IMR-90 (cell line): ENCODE data around the gene OR6C74. TPM values are rescaled to one million over a fixed set of nuclear protein-coding genes. Genes with fewer than 3 reads are reported as not detected.

Experiments used
- ATAC-seq: fragments of 200-7000 bp; cut with Tn5 transposase; 2 replicates; pipeline ENCODE4 v1.9.1; 2020; ENCODE audit warnings: low read depth, mild to moderate bottlenecking, moderate library complexity
- BruUV-seq: library from RNA; stranded (reverse); fragments of 400-500 nt; replicated peaks from 2 replicates; lab custom pipeline; 2021; lab: Mats Ljungman, UMichigan
- CTCF ChIA-PET: fragments of 300-600 bp; formaldehyde crosslinking; extraction: SDS; loops from one replicate; lab custom pipeline; 2021; ENCODE audit warnings: antibody characterized with exemption; lab: Yijun Ruan, JAX
- POLR2A ChIA-PET: fragments of 300-600 bp; sonication (Branson Sonifier 250); formaldehyde crosslinking; loops from one replicate; lab custom pipeline; 2022; ENCODE audit warnings: antibody characterized with exemption; ENCODE audit not compliant: unreplicated experiment; lab: Charles Lee
- DNase-seq: peaks from one replicate; pipeline ENCODE4 v3.0.0; 2013
- H2AFZ ChIP-seq: replicated peaks from 2 replicates; pipeline ENCODE3; 2013; ENCODE audit warnings: low read length, mild to moderate bottlenecking; ENCODE audit not compliant: poor library complexity
- H2AK5ac ChIP-seq: 2 replicates; pipeline ENCODE4 v1.6.1; 2013; ENCODE audit warnings: low read depth, low read length, inconsistent platforms
- H2AK9ac ChIP-seq: replicated peaks from 2 replicates; pipeline ENCODE3; 2013; ENCODE audit warnings: mild to moderate bottlenecking, low read depth, low read length, moderate library complexity; ENCODE audit not compliant: poor library complexity
- H2BK120ac ChIP-seq: 2 replicates; pipeline ENCODE4 v1.6.1; 2013; ENCODE audit warnings: low read depth, low read length, inconsistent platforms
- H2BK15ac ChIP-seq: 3 replicates; pipeline ENCODE4 v1.6.1; 2013; ENCODE audit warnings: low read depth, low read length, inconsistent platforms
- H2BK20ac ChIP-seq: 2 replicates; pipeline ENCODE4 v1.6.1; 2013; ENCODE audit warnings: low read depth, mild to moderate bottlenecking, inconsistent platforms, low read length, moderate library complexity
- H2BK5ac ChIP-seq: 2 replicates; pipeline ENCODE4 v1.6.1; 2013; ENCODE audit warnings: mild to moderate bottlenecking, low read depth, low read length, inconsistent platforms; ENCODE audit not compliant: poor library complexity, severe bottlenecking
- H3K14ac ChIP-seq: replicated peaks from 2 replicates; pipeline ENCODE4 v1.6.1; 2013; ENCODE audit warnings: low read depth, low read length, inconsistent platforms
- H3K18ac ChIP-seq: 2 replicates; pipeline ENCODE4 v1.6.1; 2013; ENCODE audit warnings: low read depth, low read length, control low read depth
- H3K23ac ChIP-seq: 2 replicates; pipeline ENCODE4 v1.6.1; 2013; ENCODE audit warnings: low read depth, low read length, inconsistent platforms
- H3K27ac ChIP-seq: 2 replicates; pipeline ENCODE4 v1.5.1; 2013; ENCODE audit warnings: mild to moderate bottlenecking, control low read depth, low read length; ENCODE audit not compliant: insufficient read depth
- H3K27me3 ChIP-seq: 2 replicates; pipeline ENCODE4 v1.6.1; 2013; ENCODE audit warnings: low read length; ENCODE audit not compliant: control insufficient read depth, insufficient read depth
- H3K36me3 ChIP-seq: 2 replicates; pipeline ENCODE4 v1.6.1; 2013; ENCODE audit warnings: low read length, mixed read lengths; ENCODE audit not compliant: control insufficient read depth, insufficient read depth
- H3K4ac ChIP-seq: 2 replicates; pipeline ENCODE4 v1.6.1; 2013; ENCODE audit warnings: low read depth, low read length, inconsistent platforms
- H3K4me1 ChIP-seq: 2 replicates; pipeline ENCODE4 v1.6.1; 2013; ENCODE audit warnings: low read length, mixed read lengths; ENCODE audit not compliant: control insufficient read depth, insufficient read depth
- H3K4me2 ChIP-seq: 2 replicates; pipeline ENCODE4 v1.6.1; 2013; ENCODE audit warnings: low read depth, mild to moderate bottlenecking, control low read depth, low read length, moderate library complexity
- H3K4me3 ChIP-seq: 2 replicates; pipeline ENCODE4 v1.5.1; 2013; ENCODE audit warnings: low read depth, mild to moderate bottlenecking, control low read depth, low read length, moderate library complexity; ENCODE audit not compliant: insufficient read depth
- H3K56ac ChIP-seq: 2 replicates; pipeline ENCODE4 v1.6.1; 2013; ENCODE audit warnings: low read length, inconsistent platforms; ENCODE audit not compliant: insufficient read depth; ENCODE audit errors: extremely low read depth
- H3K79me1 ChIP-seq, 2 experiments: 2 replicates each; pipeline ENCODE4 v1.6.1; 2013; ENCODE audit warnings: low read length in 2 of 2, inconsistent platforms in 1 of 2, low read depth in 1 of 2
- H3K9ac ChIP-seq: 2 replicates; pipeline ENCODE4 v1.6.1; 2013; ENCODE audit warnings: low read depth, low read length, control low read depth
- H3K9me1 ChIP-seq: 2 replicates; pipeline ENCODE4 v1.6.1; 2013; ENCODE audit warnings: low read length, inconsistent platforms; ENCODE audit not compliant: insufficient read depth
- H3K9me3 ChIP-seq: 2 replicates; pipeline ENCODE4 v1.6.1; 2013; ENCODE audit warnings: low read length; ENCODE audit not compliant: control insufficient read depth, insufficient read depth
- H4K20me1 ChIP-seq: 2 replicates; pipeline ENCODE4 v1.6.1; 2013; ENCODE audit warnings: low read length, inconsistent platforms; ENCODE audit not compliant: insufficient read depth
- H4K5ac ChIP-seq: 2 replicates; pipeline ENCODE4 v1.6.1; 2013; ENCODE audit warnings: mild to moderate bottlenecking, low read depth, low read length, control low read depth
- H4K8ac ChIP-seq, 2 experiments: 2 replicates each; pipeline ENCODE4 v1.6.1; 2013; ENCODE audit warnings: low read depth in 2 of 2, low read length in 2 of 2, control low read depth in 1 of 2, inconsistent platforms in 1 of 2
- H4K91ac ChIP-seq: 2 replicates; pipeline ENCODE4 v1.6.1; 2013; ENCODE audit warnings: low read depth, low read length, inconsistent platforms; ENCODE audit not compliant: insufficient read depth
- FOS ChIP-seq: fragments of 150-350 bp; IDR thresholded peaks from 2 replicates; pipeline ENCODE4 v1.6.1; 2016; ENCODE audit warnings: low read depth, low read length
- MXI1 ChIP-seq: IDR thresholded peaks from 2 replicates; pipeline ENCODE4 v1.6.1; 2012; ENCODE audit warnings: low read depth, mild to moderate bottlenecking, low read length, moderate library complexity, borderline replicate concordance
- RFX5 ChIP-seq: IDR thresholded peaks from 2 replicates; pipeline ENCODE4 v1.8.0; 2012; ENCODE audit warnings: low read depth, mild to moderate bottlenecking, low read length, moderate library complexity
- WGBS, 2 experiments: methylation state at CpG; one replicate each; pipeline versions ENCODE4 v1.1.5 to v1.1.7; 2013; ENCODE audit warnings: missing lambda C conversion rate in 2 of 2; ENCODE audit not compliant: insufficient read length in 1 of 2; ENCODE audit errors: extremely low coverage in 2 of 2; 5-methylcytosine and 5-hydroxymethylcytosine counted together
- dilution Hi-C: fragments of 300-500 bp; cut with HindIII; formaldehyde crosslinking; loops from one replicate; pipeline ENCODE4 v1.14.3; 2018; ENCODE audit warnings: low sequenced_read_pairs; ENCODE audit not compliant: unreplicated experiment
- in situ Hi-C: fragments of 300-500 bp; cut with MboI; formaldehyde crosslinking; loops from 3 replicates; pipeline ENCODE4 v1.14.3; 2019; ENCODE audit warnings: low sequenced_read_pairs, inconsistent platforms, mixed read lengths
- intact Hi-C: fragments of 100-400 bp; cut with micrococcal nuclease; formaldehyde crosslinking; loops from 2 replicates; pipeline ENCODE4 v1.10.0; 2022
- polyA plus RNA-seq, 3 experiments: library from polyadenylated mRNA; depleted of rRNA; stranded (reverse); fragments of >200 nt; gene quantifications; 2 replicates each; pipeline ENCODE4 v1.2.3, GENCODE V29; 2012; ENCODE audit warnings: low replicate concordance in 1 of 3
- total RNA-seq: library from RNA; depleted of rRNA; stranded (reverse); fragments of >200 nt; gene quantifications from 2 replicates; pipeline ENCODE4 v1.2.3, GENCODE V29; 2012
- TF ChIP-seq, protein P1 (sequence below): conservative IDR thresholded peaks from 2 replicates; pipeline ENCODE4 v1.5.1; 2012; ENCODE audit warnings: mild to moderate bottlenecking, low read depth, low read length, improper control_type of control experiment

The OR6C74 gene
- total and polyA plus RNA-seq, 2 of the 4 experiments (the other 2 are of a cell fraction), result not detected

DNA sequence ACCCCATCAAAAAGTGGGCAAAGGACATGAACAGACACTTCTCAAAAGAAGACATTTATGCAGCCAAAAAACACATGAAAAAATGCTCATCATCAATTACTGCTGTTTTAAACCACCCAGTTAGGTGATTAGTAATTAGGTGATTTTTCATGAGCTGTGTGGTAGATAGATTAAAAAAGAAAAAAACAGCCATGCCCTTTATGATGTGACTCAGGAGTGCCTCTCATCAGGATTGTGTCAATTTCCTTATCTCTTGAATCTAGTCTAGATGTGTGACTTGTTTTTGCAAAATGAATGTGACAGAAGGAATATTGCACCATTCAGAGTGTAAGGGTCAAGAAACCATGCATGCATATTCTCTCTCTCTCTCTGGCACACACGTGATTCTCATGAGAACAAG lies 17.9 kb upstream of the OR6C74 start:
- no peak overlapping the region for H2BK20ac ChIP-seq
- no peak overlapping the region for H2AK9ac ChIP-seq
- H3K9me3 ChIP-seq, result no peaks in the 10 kb centered on the region
- no peak overlapping the region for H3K4me2 ChIP-seq
- H3K4ac ChIP-seq, result no peak overlapping the region
- H3K23ac ChIP-seq, result no peak overlapping the region
- no peak overlapping the region for H3K14ac ChIP-seq
- BruUV-seq, result no TSS peak
- no peak overlapping the region for H2AK5ac ChIP-seq
- no peak for ATAC-seq
- H3K79me1 ChIP-seq, result no peaks in the 10 kb centered on the region
- WGBS, 2 experiments, result no CpG with 5 or more reads among the region's 1 CpG
- H3K36me3 ChIP-seq, result no peaks in the 10 kb centered on the region
- no peak overlapping the region for H3K27ac ChIP-seq
- no peak overlapping the region for H2BK120ac ChIP-seq
- H3K27me3 ChIP-seq, result no peaks in the 10 kb centered on the region
- H4K91ac ChIP-seq, result no peak overlapping the region
- intact Hi-C loops, result no loop called here
- dilution Hi-C loops, result no loop called here
- no peak overlapping the region for H3K18ac ChIP-seq
- H3K9me1 ChIP-seq, result no peaks in the 10 kb centered on the region
- no peak overlapping the region for H2AFZ ChIP-seq
- H3K56ac ChIP-seq, result no peak overlapping the region
- no peak overlapping the region for H3K4me3 ChIP-seq
- no peak overlapping the region for H2BK15ac ChIP-seq
- H3K9ac ChIP-seq, result no peak overlapping the region
- no peak overlapping the region for H4K5ac ChIP-seq
- in situ Hi-C loops, result no loop called here
- H2BK5ac ChIP-seq, result no peak overlapping the region
- no peak for DNase-seq
- TF ChIP-seq, protein P1, sequence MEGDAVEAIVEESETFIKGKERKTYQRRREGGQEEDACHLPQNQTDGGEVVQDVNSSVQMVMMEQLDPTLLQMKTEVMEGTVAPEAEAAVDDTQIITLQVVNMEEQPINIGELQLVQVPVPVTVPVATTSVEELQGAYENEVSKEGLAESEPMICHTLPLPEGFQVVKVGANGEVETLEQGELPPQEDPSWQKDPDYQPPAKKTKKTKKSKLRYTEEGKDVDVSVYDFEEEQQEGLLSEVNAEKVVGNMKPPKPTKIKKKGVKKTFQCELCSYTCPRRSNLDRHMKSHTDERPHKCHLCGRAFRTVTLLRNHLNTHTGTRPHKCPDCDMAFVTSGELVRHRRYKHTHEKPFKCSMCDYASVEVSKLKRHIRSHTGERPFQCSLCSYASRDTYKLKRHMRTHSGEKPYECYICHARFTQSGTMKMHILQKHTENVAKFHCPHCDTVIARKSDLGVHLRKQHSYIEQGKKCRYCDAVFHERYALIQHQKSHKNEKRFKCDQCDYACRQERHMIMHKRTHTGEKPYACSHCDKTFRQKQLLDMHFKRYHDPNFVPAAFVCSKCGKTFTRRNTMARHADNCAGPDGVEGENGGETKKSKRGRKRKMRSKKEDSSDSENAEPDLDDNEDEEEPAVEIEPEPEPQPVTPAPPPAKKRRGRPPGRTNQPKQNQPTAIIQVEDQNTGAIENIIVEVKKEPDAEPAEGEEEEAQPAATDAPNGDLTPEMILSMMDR, result no peak
- TF ChIP-seq MXI1 (no peak), FOS (no peak), RFX5 (no peak)
- ChIA-PET CTCF (no interaction called here), POLR2A (no interaction called here)
- no peaks in the 10 kb centered on the region for H4K20me1 ChIP-seq
- H3K4me1 ChIP-seq, result no peaks in the 10 kb centered on the region
- H4K8ac ChIP-seq, result no peak overlapping the region
